GM19025 (cell line): ENCODE data around the gene APH1A.
"Not testable (repeated sequence)": the region's sequence is repeated elsewhere in the genome, so short reads cannot be mapped to it uniquely, and the experiment has no call there.

Experiments used
- ATAC-seq: cut with Tn5 transposase; IDR thresholded peaks from one replicate; pipeline ENCODE4 v1.9.1; 2021; ENCODE audit warnings: mild to moderate bottlenecking, low read depth, moderate library complexity; ENCODE audit not compliant: unreplicated experiment

The APH1A gene

DNA sequence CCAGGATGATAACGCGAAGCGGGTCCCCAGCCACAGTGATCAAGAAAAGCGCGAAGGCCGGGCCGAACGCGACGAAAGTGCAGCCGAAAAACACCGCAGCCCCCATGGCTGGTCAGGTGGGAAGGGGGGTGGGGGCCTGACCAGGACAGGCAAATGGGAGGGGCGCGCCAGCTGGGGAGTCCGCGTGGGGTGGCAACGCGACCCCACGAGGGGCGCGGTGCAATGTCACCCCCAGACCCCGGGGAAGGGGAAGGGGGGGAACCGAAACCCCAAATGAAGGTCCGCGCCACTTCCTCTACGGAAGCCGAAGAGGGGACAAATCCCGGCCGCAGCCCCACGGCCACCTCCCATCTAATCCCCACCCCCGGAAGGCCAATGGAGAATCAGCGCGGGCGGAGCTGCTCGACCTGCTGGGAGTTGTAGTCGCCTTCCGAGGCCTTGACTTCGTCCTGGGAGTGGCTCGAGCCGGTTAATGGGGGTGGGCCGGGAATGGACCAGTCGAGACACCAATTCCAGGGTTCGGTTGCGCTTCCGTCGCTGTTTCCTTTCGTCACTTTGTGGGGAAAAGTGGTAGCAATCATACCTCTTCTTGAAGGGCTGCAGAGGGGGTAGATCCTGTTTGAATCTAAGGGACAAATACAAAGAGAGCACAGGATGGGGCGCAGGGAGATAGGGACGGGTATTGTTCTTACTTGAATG lies at the start of gene APH1A:
Gene APH1A, minus strand, starts transcription at position 312 of the 699 bp plus-strand sequence. Its CDS starts 206 bp downstream, at position 106.
- peak; percentile 75 for ATAC-seq

GRCh38 chr1:150314691-150315090 lies 45.9 kb upstream of the APH1A start:
- not testable (repeated sequence) for ATAC-seq

DNA sequence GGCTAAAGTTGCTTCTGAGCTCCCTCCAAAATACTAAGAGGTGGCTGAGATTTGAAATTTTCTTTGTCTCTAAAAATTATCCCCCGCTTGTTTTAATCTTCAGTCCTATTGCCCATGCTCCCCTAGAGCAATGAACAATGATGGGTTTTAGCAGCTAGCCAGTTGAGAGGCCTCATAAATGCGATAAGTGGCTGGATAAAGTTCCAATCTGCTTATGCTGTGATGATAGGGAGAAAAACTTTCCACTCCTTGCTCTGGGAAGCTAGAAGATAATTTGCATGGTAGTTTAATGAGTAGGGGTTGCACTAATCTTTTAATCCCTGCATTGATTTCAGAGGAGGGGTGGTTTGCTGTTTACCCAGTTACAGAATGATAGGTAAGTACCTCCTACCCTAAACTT lies 42.9 kb upstream of the APH1A start:
- no peak for ATAC-seq

GRCh38 chr1:150309758-150310508 lies 41.1 kb upstream of the APH1A start:
- ATAC-seq: no peak

- ATAC-seq: not testable (repeated sequence)
These were observed 39.8 kb upstream of the APH1A start for GRCh38 chr1:150308585-150308984.

DNA sequence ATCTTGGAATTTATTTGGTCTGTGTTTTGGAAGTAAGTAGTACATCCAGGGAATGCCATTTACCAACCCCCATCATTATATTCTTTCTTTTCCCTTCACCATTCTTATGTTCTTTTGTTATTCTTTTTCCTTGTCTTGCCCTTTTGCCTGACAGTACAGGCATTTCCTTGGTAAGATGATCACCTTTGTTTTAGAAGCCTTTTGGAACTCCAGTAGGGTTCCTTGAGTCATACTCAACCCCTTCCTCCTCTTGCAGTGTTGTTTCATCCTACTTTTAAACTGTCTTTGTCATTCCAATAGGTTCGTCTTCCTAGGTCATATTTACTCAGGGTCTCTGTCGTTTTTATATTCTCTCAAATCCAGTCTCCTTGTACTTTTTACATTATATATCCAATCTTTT lies 34.1 kb upstream of the APH1A start:
- no peak for ATAC-seq

DNA sequence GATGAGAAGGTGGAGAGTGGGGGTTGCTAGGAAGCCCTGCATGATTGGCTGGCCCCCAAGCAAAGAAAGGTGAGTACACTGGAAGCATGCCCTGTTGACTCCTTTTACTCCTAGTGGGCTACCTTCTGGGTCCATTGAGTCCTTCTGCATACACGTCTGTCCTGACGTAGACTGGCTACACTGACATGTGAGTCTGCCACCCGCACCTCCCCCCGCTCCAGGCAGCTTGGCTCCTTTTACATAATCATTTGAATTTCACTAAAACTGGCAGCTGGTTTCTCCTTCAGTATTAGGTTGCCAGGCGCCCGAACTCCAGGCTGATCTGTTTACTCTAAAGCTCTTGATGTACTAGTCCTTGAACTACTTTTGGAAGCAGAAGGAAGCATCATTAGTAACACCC lies 33.5 kb upstream of the APH1A start:
- ATAC-seq: no peak

DNA sequence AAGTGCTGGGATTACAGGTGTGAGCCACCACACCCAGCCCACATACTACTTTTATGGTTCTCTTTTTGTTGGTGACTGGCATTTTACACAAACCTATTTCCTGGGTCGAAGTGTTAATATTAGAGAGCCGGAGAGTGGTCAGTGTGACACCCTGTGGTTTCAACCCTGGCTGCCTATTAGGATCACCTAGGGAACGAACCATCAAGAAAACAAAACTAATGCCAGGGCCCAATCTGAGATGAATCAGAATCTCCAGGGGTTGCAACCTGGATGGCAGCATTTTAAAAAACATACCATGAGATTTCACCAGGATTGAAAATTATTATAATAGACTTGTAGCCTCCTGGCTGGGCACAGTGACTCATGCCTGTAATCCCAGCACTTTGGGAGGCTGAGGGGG lies 30.9 kb upstream of the APH1A start:
- no peak for ATAC-seq

DNA sequence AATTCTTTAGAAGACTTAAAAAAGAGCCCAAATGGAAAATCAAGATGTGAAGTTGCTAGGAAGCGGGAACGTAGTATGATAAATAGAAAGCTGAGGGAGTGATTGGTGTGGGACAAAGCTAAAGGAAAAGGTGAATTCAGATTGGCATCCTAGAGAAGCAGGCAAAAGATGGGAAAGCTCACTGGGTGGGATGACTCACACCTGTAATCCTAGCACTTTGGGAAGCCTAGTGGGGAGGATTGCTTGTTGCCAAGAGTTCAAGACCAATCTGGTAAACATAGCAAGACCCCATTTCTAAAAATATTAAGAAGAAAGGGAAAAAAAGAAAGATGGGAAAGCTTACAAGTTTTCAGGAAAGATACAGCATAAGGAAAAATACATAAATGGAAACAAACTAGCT lies 26.7 kb upstream of the APH1A start:
- no peak for ATAC-seq

- peak; percentile 98 for ATAC-seq
These were observed 24.8 kb upstream of the APH1A start, which contains the start of gene MRPS21 for GRCh38 chr1:150293433-150294253. MRPS21 (plus strand) TSS chr1:150293861; CDS start chr1:150294367, 506 bp downstream.

DNA sequence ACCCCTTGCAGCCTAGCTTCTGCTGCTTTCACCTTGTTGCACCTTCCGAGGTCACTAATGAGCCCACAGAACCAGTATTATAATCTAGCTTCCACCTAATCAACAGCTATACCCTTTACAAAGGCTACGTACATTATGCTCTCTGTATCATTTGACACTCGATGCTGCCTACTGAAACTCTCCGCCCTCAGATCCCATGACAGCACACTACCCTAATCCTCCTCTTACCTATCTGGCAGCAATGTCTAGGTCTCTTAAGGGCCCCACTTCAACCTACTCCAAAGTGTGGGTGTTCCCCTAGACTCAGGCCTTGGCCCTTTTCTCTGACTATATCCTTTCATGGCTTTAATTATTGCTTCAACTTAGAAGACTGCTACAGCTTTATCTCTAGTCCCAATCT lies 20.0 kb upstream of the APH1A start:
- ATAC-seq: no peak

GRCh38 chr1:150288382-150288781 lies 19.6 kb upstream of the APH1A start:
- ATAC-seq: no peak

- no peak for ATAC-seq
These were observed 14.4 kb upstream of the APH1A start for GRCh38 chr1:150283260-150283659.

- no peak for ATAC-seq
These were observed 13.7 kb upstream of the APH1A start for GRCh38 chr1:150282558-150282958.

DNA sequence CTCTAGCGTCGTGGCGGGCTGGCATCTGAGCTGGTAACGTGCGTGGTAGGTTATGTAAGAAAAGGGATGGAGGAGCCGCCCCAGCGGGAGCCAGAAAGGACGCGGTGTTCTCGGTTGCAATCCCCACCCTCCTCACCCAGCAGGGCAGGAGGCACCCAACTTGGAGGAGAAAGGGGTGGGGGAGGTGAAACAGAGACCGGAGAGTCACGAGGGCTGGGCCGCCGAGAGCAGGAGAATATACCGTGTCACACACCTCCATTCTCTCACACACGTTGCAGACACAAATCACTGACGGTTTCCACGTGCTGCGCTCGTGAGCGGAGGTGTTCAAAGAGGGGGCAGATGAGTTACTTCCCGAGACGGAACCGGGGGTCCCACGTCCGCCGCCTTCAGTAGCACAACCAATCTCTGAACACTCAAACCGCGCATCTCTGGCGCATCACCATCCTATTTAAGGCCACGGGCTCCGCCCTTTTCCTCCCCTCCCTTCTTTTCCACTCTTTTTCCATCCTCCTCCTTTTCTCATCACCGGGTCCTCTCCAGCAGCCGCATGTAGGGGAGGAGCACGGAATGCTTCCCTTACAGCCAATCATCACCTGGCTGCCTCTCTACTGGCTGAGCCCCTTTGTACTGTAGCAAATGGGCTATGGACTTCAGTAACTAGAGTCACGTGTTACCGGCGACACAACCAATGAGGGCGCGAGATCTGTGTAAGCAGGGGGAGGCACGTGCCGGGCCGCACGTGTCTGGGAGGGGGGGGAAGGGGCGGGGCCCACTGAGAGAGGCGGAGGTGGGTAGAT lies 13.1 kb upstream of the APH1A start, which contains the start of gene CIART:
Gene CIART, plus strand, starts transcription at position 797 of the 800 bp plus-strand sequence. CDS start 714 bp downstream, outside the sequence.
- no peak for ATAC-seq

- ATAC-seq: no peak
These were observed 12.5 kb upstream of the APH1A start for GRCh38 chr1:150281221-150281757.

DNA sequence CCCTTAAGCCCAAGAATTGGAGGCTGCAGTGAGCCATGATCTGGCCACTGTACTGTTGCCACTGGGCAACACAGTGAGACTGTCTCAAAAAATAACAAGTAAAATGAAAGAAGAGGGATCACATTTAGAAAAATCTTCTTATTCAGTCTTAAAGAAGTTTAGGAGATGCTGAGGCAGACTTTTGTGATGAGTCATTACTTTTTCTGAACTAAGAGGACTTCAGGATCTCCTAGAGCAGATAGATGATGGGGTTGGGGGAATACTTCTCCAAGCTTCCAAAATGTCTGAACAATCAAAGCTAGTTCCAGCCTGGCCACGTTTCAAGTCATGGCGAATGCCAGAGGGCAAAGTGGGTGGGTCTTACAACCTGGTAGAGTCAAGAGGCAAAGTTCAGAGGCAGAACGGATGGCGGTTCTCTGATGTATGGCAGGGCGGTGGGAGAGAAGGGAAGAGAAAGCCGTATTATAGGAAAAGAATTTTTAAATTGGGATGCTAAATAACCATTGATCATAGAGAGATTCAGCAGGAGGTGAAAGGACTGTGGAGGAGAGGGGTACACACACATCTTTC lies 11.4 kb upstream of the APH1A start:
- no peak for ATAC-seq

DNA sequence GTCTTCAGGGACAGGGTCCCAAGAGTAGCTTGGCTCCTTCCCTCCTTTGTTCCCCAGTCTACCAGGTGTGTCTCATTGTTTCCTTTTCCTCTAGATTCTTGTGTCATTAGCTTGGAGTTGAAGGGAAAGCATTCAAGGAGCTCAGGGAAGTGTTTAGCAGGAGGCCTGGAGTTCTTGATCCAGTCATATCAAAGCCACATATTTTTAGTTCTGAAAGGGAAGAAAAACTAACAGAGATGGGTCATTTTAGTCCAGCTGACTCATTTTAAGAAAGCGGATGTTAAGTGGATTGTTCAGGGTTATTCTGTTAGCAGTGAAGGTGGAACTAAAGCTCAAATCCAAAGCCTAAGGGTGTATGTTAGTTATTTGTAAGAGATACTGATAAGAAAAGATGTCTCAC lies 4.5 kb upstream of the APH1A start:
- ATAC-seq: no peak

- no peak for ATAC-seq
These were observed 2.6 kb upstream of the APH1A start for GRCh38 chr1:150271291-150271959.
